BJ (cell line): ENCODE measurements around the gene TINAGL1. TPM values are rescaled to one million over a fixed set of nuclear protein-coding genes. Genes with fewer than 3 reads are reported as not detected.

Experiments used
- CTCF ChIA-PET: fragments of 350-600 bp; formaldehyde crosslinking; extraction: SDS; loops from one replicate; lab custom pipeline; 2021; ENCODE audit warnings: antibody characterized with exemption, inconsistent platforms; lab: Yijun Ruan, JAX
- POLR2A ChIA-PET: fragments of 300-600 bp; sonication (Branson Sonifier 250); formaldehyde crosslinking; extraction: SDS; loops from one replicate; lab custom pipeline; 2021; ENCODE audit warnings: antibody characterized with exemption; lab: Charles Lee
- DNase-seq: peaks from one replicate; pipeline ENCODE4 v3.0.0-alpha.2; 2011; ENCODE audit warnings: low read depth
- H3K27me3 ChIP-seq: 2 replicates; pipeline ENCODE4 v1.6.0; 2011; ENCODE audit warnings: low read length; ENCODE audit not compliant: control insufficient read depth, insufficient read depth
- H3K36me3 ChIP-seq: 2 replicates; pipeline ENCODE4 v1.5.1; 2011; ENCODE audit warnings: low read length; ENCODE audit not compliant: control insufficient read depth, insufficient read depth
- H3K4me3 ChIP-seq: 2 replicates; pipeline ENCODE4 v1.5.1; 2011; ENCODE audit warnings: low read depth, mild to moderate bottlenecking, control low read depth, low read length
- CTCF ChIP-seq: IDR thresholded peaks from 2 replicates; pipeline ENCODE4 v1.5.1; 2011; ENCODE audit warnings: low read depth, mild to moderate bottlenecking, control low read depth, inconsistent platforms, low read length, moderate library complexity; ENCODE audit not compliant: insufficient read depth
- polyA plus RNA-seq: library from polyadenylated mRNA; depleted of rRNA; stranded (reverse); fragments of >200 nt; gene quantifications from 2 replicates; pipeline ENCODE4 v1.2.3, GENCODE V29; 2011

The TINAGL1 gene
- polyA plus RNA-seq, 1 experiment, result 39.0 TPM

- POLR2A ChIA-PET, result no interaction called here
- H3K36me3 ChIP-seq, result no peaks in the 10 kb centered on the region
- peaks cover 1% of the 10 kb centered on the region; the same call in 1 of the 2 replicates for H3K27me3 ChIP-seq
- no peak overlapping the region for H3K4me3 ChIP-seq
- no peak for TF ChIP-seq CTCF
- CTCF ChIA-PET, result interaction anchor here (0.9 to 1.0 kb wide), 2 partner anchors 233 to 371 kb away, joined by 3 read pairs; no protein-coding TSS in a partner anchor
- no peak for DNase-seq
Measured at GRCh38 chr1:31556481-31557006, 19.8 kb upstream of the TINAGL1 start.

GRCh38 chr1:31559715-31560114, 16.6 kb upstream of the TINAGL1 start:
- H3K4me3 ChIP-seq, result no peak overlapping the region
- POLR2A ChIA-PET, result no interaction called here
- H3K27me3 ChIP-seq, result peaks cover 1% of the 10 kb centered on the region; the same call in 1 of the 2 replicates
- TF ChIP-seq CTCF, result no peak
- DNase-seq, result no peak
- CTCF ChIA-PET, result interaction anchor here (1.3 to 2.5 kb wide), 2 partner anchors 10 to 156 kb away, joined by 3 to 11 read pairs; no protein-coding TSS in a partner anchor
- no peaks in the 10 kb centered on the region for H3K36me3 ChIP-seq

GRCh38 chr1:31560394-31560793, 15.9 kb upstream of the TINAGL1 start:
- H3K27me3 ChIP-seq, result peaks cover 1% of the 10 kb centered on the region; the same call in 1 of the 2 replicates
- H3K4me3 ChIP-seq, result no peak overlapping the region
- ChIA-PET CTCF (interaction anchor here (1.3 to 2.5 kb wide), 2 partner anchors 11 to 155 kb away, joined by 3 to 11 read pairs; no protein-coding TSS in a partner anchor), POLR2A (no interaction called here)
- DNase-seq, result no peak
- no peak for TF ChIP-seq CTCF
- no peaks in the 10 kb centered on the region for H3K36me3 ChIP-seq

GRCh38 chr1:31562707-31563360, 13.5 kb upstream of the TINAGL1 start:
- ChIA-PET POLR2A (interaction anchor here (0.6 kb wide), 1 partner anchor 144 kb away, joined by 4 read pairs; no protein-coding TSS in a partner anchor), CTCF (interaction anchor here (0.7 to 18.7 kb wide), 16 partner anchors 10 to 749 kb away, joined by 3 to 366 read pairs (median 6); partner anchors contain the start of gene HCRTR1)
- Histone ChIP-seq H3K4me3 (no peak overlapping the region), H3K27me3 (peaks cover 1% of the 10 kb centered on the region; the same call in 1 of the 2 replicates), H3K36me3 (no peaks in the 10 kb centered on the region)
- no peak for DNase-seq
- no peak for TF ChIP-seq CTCF

- H3K36me3 ChIP-seq, result no peaks in the 10 kb centered on the region
- peaks cover 1% of the 10 kb centered on the region; the same call in 1 of the 2 replicates for H3K27me3 ChIP-seq
- no peak for DNase-seq
- no peak for TF ChIP-seq CTCF
- ChIA-PET POLR2A (no interaction called here), CTCF (interaction anchor here (0.6 to 18.7 kb wide), 10 partner anchors 10 to 400 kb away, joined by 3 to 366 read pairs (median 4); partner anchors contain the start of gene HCRTR1)
- no peak overlapping the region for H3K4me3 ChIP-seq
Measured at GRCh38 chr1:31564606-31564989, 11.7 kb upstream of the TINAGL1 start.
